HEK293 (cell line): ENCODE results near the gene MSH4.

ENCODE experiments used
- ZFP41 ChIP-seq: fragments of 450-650 bp; formaldehyde crosslinking; IDR thresholded peaks from 2 replicates; pipeline ENCODE4 v1.5.1; 2016; ENCODE audit warnings: missing biosample characterization, missing genetic modification characterization, borderline replicate concordance
- TF ChIP-seq, protein P1 (sequence below): fragments of 450-650 bp; formaldehyde crosslinking; IDR thresholded peaks from 2 replicates; pipeline ENCODE4 v1.5.1; 2016; ENCODE audit warnings: missing biosample characterization, missing genetic modification characterization
- TF ChIP-seq, protein P2 (sequence below): fragments of 450-650 bp; formaldehyde crosslinking; optimal IDR thresholded peaks from 2 replicates; pipeline ENCODE3; 2016; ENCODE audit warnings: missing biosample characterization, mild to moderate bottlenecking, missing genetic modification characterization
- TF ChIP-seq, protein P3 (sequence below): IDR thresholded peaks from 2 replicates; pipeline ENCODE4 v1.6.1; 2011; ENCODE audit warnings: mild to moderate bottlenecking, low read depth, low read length, borderline replicate concordance

DNA sequence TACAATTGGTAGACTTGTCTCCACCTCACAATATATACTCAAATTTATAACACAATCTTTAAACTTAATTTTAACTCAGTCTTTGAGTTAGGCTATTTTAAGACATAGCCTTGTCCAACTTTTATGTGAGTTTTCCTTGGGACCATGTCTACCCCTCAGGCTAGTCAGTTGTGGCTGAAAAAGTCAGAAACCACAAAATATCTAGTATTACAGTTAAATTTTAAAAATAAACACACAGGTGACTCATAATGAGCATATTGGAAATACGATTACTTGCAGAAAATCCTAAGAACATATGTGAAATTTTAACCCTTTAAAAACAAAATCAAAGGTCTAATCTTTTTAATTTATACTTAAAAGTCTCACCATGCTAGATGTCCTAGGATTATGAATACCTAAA, 140.4 kb downstream of the MSH4 start:
- TF ChIP-seq ZFP41 (tag by site-specific recombination) = no peak
- TF ChIP-seq, protein P1, sequence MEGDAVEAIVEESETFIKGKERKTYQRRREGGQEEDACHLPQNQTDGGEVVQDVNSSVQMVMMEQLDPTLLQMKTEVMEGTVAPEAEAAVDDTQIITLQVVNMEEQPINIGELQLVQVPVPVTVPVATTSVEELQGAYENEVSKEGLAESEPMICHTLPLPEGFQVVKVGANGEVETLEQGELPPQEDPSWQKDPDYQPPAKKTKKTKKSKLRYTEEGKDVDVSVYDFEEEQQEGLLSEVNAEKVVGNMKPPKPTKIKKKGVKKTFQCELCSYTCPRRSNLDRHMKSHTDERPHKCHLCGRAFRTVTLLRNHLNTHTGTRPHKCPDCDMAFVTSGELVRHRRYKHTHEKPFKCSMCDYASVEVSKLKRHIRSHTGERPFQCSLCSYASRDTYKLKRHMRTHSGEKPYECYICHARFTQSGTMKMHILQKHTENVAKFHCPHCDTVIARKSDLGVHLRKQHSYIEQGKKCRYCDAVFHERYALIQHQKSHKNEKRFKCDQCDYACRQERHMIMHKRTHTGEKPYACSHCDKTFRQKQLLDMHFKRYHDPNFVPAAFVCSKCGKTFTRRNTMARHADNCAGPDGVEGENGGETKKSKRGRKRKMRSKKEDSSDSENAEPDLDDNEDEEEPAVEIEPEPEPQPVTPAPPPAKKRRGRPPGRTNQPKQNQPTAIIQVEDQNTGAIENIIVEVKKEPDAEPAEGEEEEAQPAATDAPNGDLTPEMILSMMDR (tag by site-specific recombination) = no peak
- TF ChIP-seq, protein P2, sequence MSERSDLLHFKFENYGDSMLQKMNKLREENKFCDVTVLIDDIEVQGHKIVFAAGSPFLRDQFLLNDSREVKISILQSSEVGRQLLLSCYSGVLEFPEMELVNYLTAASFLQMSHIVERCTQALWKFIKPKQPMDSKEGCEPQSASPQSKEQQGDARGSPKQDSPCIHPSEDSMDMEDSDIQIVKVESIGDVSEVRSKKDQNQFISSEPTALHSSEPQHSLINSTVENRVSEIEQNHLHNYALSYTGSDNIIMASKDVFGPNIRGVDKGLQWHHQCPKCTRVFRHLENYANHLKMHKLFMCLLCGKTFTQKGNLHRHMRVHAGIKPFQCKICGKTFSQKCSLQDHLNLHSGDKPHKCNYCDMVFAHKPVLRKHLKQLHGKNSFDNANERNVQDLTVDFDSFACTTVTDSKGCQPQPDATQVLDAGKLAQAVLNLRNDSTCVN (tag by site-specific recombination) = no peak
- TF ChIP-seq, protein P3, sequence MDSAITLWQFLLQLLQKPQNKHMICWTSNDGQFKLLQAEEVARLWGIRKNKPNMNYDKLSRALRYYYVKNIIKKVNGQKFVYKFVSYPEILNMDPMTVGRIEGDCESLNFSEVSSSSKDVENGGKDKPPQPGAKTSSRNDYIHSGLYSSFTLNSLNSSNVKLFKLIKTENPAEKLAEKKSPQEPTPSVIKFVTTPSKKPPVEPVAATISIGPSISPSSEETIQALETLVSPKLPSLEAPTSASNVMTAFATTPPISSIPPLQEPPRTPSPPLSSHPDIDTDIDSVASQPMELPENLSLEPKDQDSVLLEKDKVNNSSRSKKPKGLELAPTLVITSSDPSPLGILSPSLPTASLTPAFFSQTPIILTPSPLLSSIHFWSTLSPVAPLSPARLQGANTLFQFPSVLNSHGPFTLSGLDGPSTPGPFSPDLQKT = no peak
